Activated naive CD8-positive, alpha-beta T cell treated with anti-CD3 and anti-CD28 coated beads, Interleukin-2, amount 50 U/mL, for 16 hours (primary cell): ENCODE measurements around the gene SLC4A4.

Experiments used
- DNase-seq: peaks from one replicate; pipeline ENCODE4 v3.0.0-alpha.2; 2020; ENCODE audit warnings: low read depth, low spot score

SLC4A4 gene

DNA sequence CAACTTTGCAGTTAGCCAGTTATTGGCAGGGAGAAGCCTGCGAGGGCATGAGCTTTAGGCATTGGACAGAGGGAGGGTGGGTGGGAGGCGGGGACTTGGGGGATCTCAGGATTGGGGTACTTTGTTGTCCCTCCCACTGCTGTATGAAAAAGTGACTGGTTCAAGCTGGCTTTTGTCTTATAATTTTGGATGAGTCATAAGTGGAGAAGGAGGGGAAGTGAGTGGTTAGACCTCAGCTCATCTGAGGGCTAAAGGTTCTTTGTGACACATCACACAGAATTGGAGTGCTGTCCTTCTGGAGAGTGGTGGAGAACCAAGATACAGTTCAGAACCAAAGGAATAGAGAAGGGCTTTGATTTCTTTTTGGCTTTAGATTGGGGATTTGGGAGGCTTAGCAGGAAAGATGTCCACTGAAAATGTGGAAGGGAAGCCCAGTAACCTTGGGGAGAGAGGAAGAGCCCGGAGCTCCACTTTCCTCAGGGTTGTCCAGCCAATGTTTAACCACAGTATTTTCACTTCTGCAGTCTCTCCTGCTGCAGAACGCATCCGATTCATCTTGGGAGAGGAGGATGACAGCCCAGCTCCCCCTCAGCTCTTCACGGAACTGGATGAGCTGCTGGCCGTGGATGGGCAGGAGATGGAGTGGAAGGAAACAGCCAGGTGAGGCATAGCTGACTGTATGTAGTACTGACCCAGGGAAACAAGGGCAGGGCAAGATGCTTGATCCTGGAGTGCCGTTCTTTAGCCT, at the start of gene SLC4A4:
SLC4A4 (plus strand) TSS at position 175 of the 748 bp plus-strand sequence.
- DNase-seq = no peak

DNA sequence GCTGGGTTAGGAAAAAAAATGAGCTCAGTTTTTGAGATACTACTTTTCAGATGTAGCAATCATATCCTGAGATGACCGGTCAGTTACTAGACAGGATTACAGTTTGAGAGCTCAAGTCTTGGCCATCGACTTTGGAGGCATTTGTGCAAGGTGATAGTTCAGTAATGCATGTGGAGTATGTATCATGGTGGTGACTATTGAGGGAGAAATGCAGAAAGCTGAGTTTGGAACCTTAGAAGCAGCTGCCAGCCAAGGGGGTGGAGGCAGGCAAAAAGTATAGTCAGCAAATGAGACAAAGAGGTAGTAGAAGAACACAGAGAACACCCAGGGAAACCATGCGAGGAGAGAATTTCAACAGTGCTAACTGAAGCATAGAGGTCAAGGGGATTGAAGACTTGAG, 48.7 kb upstream of the SLC4A4 start:
- DNase-seq = no peak

DNA sequence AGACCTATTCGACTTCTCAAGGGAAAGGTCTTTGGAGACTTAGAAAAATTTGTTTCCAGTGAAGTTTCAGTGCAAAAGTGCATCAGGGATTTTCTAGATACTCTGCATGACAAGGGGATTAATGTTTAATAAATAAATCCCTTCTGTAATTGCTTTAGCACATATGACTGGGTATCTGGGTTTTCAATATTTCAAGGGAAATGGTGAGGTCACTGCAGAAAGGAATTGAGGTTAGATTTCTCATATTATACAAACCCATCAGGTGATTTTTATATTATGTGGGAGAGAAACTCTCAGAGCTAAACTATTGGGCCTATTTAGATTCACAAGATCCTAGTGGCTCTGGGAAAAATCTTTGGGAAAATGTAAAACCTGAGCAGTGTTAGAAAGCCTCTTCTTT, 48.3 kb upstream of the SLC4A4 start:
- DNase-seq = no peak

DNA sequence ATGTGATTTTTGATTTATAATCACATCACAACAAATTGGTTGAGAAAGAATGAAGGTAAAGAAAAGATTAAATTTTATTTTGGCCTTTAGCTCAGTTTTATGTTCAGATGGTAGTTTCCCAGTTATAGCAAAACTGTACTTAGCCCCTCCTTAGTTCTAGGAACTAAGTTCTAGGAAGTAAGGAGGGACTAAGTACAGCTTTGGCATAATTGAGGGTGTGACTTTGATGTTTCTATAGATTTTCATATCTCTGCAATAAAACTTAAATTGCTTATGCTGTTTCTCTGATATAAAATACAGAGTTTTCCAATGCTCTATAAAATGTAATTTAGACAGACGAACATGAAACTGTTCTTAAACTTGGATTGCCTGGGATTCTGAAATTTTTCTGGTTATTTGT, 46.6 kb upstream of the SLC4A4 start:
- DNase-seq = no peak

DNA sequence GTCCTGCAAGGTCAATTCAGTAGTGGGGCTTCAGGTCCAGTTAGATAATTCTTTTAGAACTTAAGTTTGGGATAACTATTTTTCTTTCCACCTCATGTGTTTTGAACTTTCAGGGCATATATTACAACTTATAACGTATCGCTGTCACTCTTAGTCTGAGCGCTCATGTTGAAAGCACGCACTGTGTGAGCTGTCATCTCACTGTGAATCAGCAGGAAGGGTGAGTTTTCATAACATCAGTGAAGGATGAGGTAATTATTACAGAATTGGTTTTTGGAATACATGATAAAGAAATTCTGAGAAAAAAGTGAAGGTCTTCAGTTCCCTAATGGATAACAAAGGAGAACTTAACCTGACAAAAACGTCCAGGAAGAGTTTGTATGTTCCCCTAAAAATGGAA, 45.1 kb upstream of the SLC4A4 start:
- DNase-seq = no peak

DNA sequence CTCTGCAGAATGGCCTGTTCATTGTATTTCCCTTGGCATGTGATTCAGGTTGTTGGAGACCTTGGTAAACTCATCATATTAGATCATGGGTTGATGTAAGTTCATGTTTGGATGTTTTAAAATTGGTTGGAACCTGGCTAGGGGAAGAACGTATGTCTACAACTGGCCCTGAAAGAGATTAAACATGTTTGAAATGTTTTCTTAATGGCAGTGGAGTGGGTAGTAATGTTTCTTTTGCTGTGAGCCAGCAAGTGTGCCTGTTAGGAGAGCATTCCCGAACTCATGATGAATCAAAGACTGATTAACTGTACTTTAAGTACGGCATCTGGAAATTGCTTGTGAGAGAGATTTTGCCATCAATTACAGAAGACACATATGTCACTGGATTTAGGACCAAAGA, 44.5 kb upstream of the SLC4A4 start:
- no peak for DNase-seq

DNA sequence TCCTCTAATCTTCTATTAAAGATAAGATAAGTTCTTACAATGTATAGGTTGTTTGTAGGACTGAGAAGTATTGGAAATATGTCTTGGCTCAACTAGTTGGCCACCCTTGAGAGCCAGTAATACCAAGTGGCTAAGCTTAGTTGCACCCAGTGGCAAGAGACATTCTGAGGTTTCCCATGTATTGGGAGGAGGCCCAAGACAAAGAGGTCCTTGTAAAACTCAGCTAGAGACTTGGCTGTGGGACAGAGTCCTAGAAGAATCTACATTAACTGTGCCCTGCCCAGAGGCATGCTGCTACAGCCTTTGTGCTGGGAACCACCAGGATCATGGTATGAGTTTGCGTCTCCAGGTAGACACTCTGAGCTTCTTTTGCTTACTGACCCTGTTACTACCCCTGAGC, 41.9 kb upstream of the SLC4A4 start:
- no peak for DNase-seq

DNA sequence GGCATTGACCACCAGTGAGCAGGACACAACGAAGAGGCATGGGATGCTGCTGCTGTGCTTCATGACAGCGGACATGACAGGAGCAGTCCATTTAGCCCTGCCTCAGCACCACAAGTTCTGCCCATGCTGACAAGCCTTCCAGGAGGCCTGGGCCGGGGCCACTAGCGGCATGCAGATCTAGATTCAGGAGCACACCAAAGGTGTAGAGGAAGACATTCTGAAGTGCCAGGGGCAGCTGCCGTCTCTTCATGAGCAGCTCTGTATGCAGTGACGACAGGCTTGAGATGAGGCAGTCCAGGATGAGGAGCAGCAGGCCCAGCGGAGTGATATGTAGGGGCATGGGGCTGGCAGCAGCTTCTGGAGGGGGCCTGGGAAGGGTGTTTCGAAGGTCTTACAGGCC, 38.5 kb upstream of the SLC4A4 start:
- no peak for DNase-seq

DNA sequence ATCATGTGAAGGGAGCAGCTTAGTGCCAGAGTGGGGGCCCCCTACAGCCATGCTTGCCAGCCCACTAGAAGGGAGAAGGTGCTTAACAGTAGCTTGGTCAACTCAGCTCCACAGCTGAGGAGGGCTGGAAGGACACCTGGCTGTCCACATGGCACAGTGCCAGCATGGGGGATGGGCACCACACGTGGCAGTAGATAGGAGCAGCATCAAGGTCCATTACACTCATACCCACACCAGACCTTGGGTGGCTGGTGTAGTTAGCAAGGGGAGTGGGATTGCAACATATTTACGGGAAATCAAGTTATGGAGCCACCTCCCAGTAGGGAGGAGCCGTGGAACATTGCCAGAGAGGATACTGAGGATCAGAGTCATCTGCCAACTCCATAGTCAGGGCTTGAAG, 37.9 kb upstream of the SLC4A4 start:
- DNase-seq = no peak

DNA sequence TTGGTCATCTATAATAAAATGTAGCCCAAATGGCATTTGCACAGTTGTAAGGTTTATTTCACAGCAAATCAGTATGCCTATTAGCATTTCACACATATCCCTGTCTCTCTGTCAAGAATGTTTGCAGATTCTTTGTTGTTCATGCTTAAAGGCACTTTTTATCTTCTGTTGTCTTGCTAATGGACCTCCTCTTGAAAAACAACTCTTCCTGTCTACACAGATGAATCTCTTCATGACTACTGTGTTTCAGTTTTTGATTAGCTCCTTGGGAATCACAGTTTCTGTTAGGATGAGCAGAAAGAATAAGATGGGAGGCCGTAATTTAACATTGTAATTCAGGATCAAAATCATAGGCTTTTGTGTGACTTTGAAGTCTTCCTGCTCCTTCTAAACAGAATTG, 35.5 kb upstream of the SLC4A4 start:
- DNase-seq = no peak

DNA sequence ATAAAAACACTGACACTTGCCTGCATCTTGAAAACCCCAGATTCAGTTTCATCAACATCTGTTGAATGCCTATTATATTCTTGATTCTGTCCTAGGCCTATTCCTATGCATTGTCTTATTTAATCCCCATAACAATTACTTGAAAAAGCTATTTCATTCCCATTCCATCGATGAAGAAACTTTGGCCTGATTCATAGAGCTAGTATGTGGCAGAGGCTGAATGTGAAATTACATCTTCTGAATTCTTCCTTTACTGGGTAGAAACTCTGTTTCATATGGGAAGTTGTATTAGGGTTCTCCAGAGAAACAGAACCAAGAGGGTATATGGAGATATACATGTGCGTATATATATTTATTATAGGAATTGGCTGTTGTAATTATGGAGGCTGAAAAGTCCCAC, 35.0 kb upstream of the SLC4A4 start:
- DNase-seq = no peak

DNA sequence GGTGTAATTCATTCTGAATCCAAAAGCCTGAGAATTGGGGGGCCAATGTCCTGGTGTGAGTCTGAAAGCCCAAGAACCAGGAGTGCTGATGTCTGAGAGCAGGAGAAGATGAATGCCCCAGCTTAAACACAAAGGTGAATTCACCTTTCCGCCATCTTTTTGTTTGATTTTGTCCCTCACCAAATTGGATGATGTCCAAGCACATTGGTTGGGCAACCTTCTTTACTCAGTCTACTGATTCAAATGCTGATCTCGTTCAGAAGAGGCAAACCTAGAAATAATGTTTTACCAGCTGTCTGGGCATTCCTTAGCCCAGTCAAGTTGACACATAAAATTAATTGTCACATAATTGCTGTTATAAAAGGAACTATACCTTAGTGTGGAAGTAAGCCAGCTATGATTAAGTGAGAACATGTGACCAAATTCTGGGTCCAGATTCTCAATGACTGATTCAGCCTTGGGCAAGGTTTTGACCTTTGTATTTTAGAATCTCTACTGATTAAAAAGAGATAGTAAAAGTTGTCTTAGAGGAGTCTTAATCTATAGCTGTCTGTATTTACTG, 34.5 kb upstream of the SLC4A4 start:
- no peak for DNase-seq

DNA sequence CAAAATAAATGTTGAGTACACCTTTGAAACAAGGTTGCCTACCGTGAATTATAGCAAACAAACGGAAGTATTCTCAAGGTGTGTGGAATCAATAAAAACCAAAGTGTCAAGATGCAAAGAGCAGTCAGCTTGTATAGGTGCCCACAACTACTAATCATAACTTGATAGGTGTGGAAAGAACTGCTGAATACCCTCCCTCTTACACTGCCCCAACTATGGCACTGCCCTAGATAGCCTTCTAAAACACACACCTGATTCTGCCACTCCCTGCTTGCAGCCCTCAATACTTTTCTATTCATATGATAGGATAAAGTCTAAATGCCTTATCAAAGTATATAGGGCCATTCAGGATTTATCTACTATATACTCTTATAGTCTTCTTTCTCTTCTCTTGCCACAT, 31.1 kb upstream of the SLC4A4 start:
- DNase-seq = no peak

DNA sequence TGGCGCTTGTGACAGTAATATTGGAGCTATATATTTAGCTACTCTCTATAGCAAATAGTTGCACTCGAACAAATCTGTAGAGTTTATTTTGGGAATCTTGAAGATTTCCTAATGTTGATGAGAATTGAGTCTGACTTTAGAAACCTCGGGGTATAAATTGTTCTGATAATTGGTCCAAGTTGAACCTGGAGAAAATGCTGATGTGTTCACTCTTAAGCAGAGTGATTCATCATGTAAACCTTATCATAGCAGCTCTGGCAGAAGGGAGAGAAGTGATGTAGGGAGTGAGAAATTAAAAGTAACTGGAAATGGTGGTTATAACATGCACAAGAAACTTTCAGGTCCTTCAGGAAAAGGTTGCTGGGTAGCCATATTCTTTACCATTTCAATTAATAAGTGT, 16.4 kb upstream of the SLC4A4 start:
- no peak for DNase-seq

DNA sequence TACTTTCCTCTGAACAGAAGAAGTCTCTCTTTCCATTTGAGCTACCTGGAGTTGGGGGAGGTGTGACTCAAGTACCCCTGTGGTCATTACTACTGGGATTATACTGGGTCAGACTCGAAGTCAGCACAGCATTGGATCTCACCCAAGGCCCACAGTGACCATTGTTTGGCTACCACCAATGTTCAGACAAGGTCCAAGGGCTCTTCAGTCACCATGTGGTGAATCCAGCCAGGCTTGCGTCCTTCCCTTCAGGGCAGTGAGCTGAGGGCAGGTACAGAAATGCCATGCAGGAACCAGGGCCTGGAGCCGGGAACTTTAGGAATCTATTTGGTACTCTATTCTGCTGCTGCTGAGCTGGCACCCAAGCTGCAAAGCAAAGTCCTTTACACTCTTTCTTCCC, 5.5 kb upstream of the SLC4A4 start:
- DNase-seq = no peak

DNA sequence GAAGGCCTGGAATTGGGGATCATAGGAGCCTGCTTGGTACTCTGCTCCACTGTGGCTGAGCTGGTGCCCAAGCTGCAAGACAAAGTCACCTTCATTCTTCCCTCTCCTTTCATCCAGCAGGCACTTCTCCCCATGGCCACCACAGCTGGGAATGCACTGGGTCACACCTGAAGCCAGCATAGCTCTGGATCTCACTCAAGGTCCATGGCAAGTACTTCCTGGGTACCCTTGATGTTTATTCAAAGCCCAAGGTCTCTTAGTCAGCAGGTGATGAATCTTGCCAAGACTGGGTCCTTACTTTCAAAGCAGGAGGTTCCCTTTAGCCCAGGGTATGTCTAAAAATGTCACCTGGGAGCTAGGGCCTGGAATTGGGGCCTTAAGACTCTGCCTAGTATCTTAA, 4.9 kb upstream of the SLC4A4 start:
- no peak for DNase-seq

DNA sequence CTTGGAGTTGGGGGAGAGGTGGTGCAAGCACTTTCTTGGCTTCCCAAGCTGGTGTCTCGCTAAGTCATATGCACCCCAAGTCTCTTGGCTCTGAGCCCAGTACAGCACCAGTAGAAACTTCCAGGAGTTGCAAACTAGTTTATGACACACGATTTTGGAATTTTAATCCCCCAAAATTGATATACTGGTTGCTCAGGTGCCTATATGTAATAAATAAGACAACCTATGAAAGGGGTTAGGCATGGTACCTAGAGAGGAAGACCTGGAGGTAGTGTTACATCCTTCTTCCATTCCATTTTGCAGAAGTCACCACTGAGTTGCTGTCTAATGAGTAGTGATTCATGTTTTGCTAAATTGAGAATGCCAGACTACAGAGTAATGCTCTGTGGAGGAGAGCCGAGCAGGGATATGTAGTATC, 4.3 kb upstream of the SLC4A4 start:
- DNase-seq = no peak

DNA sequence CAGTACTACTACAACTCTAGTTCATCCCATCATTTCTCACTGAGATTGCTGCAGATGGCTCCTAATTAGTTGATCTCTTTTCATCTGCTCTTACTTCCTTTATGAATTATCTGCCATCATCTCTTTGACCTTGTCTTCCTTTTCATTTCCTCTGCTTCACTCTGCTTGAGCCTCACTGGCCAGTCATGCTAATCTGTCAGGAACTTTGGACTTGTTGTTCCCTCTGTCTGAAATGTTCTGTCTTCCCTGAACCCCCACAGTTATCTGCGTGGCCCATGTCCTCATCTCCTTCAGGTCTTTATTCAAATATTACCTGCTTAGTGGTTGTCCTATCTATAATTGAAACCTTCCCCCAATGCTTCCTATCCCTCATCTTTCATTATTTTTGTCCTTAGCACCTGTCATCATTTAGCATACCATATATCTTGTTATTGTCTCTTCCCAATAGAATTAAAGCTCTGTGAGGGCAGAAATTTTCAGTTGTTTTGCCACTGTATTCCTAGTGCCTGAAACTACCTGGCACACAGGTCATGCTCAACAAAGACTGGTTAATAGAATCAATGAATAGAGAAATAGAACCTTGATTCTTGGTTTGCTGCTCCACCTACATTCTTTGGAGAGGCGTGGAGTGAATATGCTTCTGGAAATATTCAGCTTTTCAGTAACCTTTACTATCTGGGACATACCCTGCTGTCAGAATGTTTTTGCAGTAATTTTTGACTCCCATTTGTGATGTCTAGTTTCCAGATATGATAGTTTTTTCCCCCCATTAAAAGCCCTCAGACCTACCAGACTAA, 5.0 kb downstream of the SLC4A4 start:
- no peak for DNase-seq

DNA sequence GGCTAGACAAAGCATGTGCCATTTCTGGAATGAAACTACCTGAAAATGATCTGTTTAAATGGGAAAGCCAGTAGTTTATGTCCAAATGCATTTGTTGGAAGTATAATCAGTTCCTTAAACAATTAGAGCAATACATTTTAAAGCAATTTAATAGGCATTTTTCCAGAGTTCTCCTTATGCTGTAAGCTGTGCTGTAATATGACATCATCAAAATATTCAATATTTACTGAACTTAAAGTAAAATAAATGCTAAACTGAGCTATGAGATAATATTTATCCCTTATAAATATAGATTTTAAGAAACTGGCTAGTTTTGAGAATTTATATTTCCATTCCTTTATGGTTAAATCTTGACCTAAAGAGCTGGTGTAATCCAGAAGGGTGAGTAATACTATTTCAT, 7.9 kb downstream of the SLC4A4 start:
- DNase-seq = no peak

DNA sequence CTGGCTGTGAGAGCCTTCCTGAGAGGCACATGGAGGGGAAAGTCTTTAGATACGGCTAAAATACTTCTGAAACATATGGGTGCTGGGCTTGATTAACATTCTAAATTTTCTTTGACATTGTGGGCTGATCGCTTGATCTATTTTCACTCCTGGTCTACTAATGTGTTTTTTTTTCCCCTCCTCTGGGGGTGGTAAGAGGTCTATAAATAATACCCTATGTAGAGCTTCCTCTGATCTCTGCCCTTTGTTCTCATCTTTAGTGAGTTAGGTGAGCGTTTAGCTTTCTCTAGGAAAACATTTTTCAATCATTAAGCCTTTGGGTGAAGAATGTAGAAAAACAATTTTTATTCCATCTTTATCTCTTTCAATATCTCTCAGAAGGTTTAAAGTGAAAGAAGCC, 9.8 kb downstream of the SLC4A4 start:
- DNase-seq = no peak

DNA sequence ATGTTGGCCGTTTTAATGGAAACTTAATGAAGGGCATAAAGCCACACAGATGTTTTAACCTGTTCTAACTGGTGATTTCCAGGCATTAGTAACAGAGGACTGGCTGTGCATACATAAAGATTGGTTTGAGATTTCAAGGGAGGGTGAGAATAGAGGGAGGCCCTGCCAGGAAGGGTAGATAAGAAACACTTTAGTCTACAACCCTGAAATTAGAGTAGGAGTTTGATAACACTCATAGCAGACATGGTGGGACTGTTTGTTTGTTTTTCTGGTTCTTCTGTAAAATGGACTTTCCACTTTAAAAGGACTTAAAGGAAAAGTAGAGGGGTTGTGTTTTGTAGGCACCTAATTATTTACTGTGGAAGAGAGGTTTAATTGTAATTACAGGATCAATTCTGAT, 16.2 kb downstream of the SLC4A4 start:
- no peak for DNase-seq

DNA sequence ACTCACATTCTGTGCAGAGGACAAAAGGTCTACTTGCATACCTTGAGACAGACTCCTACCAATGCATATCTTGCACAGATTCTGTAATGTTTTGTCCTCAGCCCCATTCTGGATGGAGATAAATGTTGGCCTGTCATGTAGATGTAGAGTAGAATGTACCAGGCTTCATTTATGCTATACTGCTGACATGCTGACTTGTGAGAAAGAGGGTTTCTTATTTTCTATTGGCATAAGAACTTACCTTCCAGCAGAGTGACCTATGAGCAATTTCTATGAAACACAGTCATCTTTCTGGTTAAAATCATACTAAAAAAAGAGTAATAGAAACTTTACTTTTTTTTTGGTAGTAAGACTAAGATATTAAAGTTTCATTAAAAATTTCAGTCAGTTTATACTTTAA, 17.2 kb downstream of the SLC4A4 start:
- no peak for DNase-seq
